Choroid plexus epithelial cell (primary cell): ENCODE data around the gene NR2F1.

ENCODE experiments used
- DNase-seq: peaks from one replicate; pipeline ENCODE4 v3.0.0-alpha.2; 2010; ENCODE audit warnings: low read depth
- H3K4me3 ChIP-seq: 2 replicates; pipeline ENCODE4 v1.5.1; 2011; ENCODE audit warnings: low read depth, mild to moderate bottlenecking, control low read depth, low read length, moderate library complexity
- TF ChIP-seq, protein P1 (sequence below): conservative IDR thresholded peaks from 2 replicates; pipeline ENCODE4 v1.5.1; 2011; ENCODE audit warnings: low read depth, mild to moderate bottlenecking, control low read depth, inconsistent platforms, low read length, moderate library complexity

Gene NR2F1

DNA sequence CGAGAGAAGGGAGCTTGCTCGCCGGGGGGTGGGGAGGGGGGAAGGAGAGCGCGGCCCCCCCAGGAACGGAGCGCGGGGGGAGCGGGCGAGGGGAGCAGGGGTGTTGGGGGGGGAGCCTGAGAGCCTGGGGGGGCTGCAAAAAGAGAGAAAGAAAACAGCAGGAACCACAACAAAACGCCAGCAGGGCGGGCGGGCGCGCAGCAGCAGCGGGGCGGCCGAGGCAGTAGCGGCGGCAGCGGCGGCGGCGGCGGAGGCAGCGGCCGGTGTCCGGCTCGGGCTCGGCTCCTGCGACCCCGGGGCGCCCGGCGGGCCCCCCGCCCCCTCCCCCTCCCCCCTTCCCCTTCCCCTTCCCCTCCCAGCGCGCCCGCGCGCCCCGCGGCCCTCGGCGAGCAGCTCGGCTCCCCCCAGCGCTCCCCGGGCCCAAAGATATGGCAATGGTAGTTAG is 1.6 kb downstream of the NR2F1 start:
- DNase-seq, result peak; percentile 53
- peak overlapping the region; percentile 69 for H3K4me3 ChIP-seq
- TF ChIP-seq, protein P1, sequence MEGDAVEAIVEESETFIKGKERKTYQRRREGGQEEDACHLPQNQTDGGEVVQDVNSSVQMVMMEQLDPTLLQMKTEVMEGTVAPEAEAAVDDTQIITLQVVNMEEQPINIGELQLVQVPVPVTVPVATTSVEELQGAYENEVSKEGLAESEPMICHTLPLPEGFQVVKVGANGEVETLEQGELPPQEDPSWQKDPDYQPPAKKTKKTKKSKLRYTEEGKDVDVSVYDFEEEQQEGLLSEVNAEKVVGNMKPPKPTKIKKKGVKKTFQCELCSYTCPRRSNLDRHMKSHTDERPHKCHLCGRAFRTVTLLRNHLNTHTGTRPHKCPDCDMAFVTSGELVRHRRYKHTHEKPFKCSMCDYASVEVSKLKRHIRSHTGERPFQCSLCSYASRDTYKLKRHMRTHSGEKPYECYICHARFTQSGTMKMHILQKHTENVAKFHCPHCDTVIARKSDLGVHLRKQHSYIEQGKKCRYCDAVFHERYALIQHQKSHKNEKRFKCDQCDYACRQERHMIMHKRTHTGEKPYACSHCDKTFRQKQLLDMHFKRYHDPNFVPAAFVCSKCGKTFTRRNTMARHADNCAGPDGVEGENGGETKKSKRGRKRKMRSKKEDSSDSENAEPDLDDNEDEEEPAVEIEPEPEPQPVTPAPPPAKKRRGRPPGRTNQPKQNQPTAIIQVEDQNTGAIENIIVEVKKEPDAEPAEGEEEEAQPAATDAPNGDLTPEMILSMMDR, result no peak

DNA sequence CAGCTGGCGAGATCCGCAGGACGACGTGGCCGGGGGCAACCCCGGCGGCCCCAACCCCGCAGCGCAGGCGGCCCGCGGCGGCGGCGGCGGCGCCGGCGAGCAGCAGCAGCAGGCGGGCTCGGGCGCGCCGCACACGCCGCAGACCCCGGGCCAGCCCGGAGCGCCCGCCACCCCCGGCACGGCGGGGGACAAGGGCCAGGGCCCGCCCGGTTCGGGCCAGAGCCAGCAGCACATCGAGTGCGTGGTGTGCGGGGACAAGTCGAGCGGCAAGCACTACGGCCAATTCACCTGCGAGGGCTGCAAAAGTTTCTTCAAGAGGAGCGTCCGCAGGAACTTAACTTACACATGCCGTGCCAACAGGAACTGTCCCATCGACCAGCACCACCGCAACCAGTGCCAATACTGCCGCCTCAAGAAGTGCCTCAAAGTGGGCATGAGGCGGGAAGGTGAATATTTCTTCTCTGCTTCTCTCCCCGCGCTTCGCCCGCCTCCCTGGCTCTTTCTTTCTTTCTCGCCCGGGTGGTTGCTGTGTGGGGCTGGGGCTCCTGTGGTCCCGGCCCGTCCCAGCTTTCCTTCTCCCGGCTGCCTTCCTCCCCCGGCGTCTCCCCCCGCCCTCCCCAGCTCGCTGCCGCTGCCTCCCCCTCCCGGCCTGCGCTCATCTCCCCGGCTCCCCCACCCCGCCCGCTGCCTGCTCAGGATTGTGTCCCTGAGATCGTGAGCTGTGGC is 2.2 kb downstream of the NR2F1 start:
- H3K4me3 ChIP-seq, result peak overlapping the region; percentile 69
- TF ChIP-seq, protein P1, result no peak
- peak; percentile 23 for DNase-seq

DNA sequence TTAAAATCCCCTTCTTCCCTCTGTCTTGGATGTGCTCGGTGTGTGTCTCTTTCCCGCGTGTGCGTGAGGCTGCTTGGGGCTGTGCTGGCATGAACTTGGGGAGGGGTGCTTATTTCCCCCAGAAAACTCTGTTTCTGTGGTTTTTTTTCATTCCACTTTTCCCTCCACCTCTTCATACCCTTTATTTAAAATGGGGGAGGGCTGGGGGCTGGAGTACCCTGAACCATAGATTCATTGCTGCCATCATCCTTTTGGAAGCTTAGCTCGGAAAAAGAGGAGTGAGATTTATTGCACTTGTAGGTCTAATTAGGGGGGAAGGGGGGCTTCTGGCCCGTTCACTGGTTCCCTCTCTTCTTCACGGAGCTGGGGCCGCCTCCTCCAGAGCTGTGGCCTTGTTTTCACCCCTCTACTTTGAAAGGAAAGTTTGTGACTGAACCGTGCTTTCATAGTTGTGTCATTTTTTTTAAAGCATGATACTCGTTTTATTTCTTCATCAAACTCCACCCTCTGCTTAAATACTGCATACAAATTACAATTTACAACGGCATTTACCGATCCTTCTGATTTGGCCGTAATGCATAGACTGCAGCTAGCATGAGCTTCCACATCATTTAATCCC is 2.9 kb downstream of the NR2F1 start:
- DNase-seq, result peak; percentile 50
- TF ChIP-seq, protein P1, result no peak
- peak overlapping the region; percentile 69 for H3K4me3 ChIP-seq

DNA sequence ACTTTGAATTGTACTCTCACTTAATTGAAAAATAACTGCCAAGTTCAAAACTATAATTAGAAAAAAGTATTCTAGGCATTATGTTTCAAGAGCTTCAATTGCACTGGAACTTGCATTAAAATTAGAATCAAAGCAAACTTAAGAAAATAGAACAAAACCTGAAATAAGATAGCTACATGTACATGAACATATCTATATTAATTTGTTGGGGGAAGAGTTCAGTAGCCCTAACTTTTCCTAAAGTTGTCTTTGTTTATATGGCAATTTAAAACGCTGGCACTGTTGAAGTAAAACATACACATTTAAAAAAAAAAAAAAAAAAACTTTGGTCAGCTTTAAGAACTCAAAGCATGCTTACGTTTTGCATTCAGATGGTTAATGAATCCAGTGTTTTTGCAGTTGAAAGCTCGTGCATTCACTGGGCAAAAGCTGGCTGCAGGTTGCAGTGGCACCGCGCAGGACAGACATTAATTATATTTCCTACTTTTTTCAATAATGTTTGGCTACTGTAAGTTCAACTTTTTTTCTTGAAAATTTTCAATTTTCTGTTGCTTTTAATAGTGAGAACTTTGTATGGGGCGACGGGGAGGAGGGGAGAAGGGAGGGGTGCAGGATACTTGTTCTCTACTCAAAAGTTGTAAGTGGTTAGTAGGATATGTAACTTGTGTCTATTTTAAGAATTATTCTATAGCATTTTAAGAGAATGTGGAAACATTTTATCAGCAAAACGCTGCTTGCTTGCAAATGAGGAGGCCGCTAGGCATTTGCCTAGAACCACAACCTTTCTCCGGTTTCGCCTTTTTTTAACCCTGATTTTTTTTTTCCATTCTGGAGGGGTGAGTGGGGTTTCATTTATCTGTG is 3.9 kb downstream of the NR2F1 start:
- DNase-seq, result peak; percentile 50
- H3K4me3 ChIP-seq, result peak overlapping the region; percentile 69
- TF ChIP-seq, protein P1, result no peak

DNA sequence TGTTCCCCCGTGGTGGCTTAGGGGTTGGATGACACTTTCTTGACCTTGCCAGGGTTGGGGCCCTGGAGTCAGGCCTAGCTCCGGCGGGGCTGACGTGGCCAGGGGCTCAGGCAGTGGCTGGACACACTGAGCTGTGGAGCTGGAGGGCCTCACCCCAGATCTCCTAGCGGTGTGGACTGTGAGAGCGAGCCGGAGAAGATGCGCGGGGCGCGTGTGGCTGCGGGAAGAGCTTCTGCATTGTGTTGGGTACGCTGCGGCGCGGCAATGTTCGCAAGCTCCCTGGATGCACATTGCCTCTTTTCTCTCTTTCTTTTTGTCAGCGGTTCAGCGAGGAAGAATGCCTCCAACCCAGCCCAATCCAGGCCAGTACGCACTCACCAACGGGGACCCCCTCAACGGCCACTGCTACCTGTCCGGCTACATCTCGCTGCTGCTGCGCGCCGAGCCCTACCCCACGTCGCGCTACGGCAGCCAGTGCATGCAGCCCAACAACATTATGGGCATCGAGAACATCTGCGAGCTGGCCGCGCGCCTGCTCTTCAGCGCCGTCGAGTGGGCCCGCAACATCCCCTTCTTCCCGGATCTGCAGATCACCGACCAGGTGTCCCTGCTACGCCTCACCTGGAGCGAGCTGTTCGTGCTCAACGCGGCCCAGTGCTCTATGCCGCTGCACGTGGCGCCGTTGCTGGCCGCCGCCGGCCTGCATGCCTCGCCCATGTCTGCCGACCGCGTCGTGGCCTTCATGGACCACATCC is 4.8 kb downstream of the NR2F1 start:
- TF ChIP-seq, protein P1, result peak; percentile 4
- peak overlapping the region; percentile 69 for H3K4me3 ChIP-seq
- DNase-seq, result peak; percentile 80

DNA sequence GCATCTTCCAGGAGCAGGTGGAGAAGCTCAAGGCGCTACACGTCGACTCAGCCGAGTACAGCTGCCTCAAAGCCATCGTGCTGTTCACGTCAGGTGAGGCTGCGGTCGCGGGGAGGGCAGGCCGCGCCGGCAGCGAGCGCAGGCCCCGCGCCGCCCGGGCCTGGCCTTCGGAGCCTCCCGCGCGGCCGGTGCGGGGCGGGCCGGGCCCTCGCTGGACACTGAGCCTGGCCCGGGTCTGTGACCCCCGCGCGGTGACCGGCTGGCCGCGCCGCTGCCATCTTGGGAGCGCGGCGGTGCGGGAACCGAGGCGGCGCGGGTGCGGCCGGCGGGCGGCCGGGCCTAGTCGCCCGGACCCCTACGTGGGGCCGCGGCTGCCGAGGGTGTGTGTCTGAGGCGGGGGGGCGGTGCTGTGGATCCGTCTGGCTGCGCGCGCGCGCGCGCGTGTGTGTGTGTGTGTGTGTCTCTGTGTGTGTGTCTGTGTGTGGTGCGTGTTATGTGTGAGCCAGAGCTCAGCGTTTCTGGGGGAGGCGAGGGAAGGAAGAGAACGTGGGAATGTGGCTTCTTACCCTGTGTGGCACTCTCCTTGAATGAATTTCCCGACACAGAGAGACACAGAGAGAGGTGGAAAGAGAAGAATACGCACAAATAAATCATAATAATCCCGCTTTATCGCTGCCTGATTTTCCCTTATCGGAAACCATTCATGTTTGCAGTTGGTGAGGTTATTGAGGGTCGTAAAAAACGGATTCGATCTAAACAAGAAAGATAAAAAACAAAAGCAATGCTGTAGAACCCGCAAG is 5.5 kb downstream of the NR2F1 start:
- TF ChIP-seq, protein P1, result no peak
- peak; percentile 63 for DNase-seq
- peak overlapping the region; percentile 69 for H3K4me3 ChIP-seq
